Measurements from ENCODE around the gene CLEC16A.

The CLEC16A gene

DNA sequence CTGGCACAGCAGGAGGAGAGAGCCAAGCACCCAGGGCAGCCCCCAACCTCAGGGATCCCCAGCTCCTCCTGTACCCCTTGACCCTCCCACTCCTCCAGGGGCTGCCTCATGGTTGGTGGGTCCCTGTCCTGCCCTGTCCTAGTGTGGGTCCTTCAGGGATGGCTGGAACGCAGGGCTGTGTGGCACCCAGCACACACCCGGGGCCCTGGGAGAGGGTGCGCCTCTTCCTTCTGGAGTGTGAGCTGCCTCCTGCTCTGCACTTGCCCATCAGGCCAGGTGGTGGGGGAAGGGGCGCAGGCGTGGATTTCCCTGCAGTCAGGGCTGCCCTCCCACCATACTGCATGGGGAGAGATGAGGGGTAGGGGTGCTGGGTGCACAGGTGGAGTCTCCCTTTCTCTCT lies 269.0 kb downstream of the CLEC16A start:
- H3K36me3 ChIP-seq (ENCODE audit: insufficient read depth) = no peaks in the 10 kb centered on the region
- no peak overlapping the region for H3K27ac ChIP-seq
- H3K4me2 ChIP-seq = no peak overlapping the region
- H3K27me3 ChIP-seq (ENCODE audit: insufficient read depth, low read depth) = no peaks in the 10 kb centered on the region; the same call in 1 of the 2 replicates
- no peak overlapping the region for H2AFZ ChIP-seq (ENCODE audit: low read depth)
- H3K4me3 ChIP-seq (IDR thresholded peaks at IDR 0.05; ENCODE audit: insufficient read depth, low read depth, low read length) = no peak overlapping the region
- TF ChIP-seq, protein P1, sequence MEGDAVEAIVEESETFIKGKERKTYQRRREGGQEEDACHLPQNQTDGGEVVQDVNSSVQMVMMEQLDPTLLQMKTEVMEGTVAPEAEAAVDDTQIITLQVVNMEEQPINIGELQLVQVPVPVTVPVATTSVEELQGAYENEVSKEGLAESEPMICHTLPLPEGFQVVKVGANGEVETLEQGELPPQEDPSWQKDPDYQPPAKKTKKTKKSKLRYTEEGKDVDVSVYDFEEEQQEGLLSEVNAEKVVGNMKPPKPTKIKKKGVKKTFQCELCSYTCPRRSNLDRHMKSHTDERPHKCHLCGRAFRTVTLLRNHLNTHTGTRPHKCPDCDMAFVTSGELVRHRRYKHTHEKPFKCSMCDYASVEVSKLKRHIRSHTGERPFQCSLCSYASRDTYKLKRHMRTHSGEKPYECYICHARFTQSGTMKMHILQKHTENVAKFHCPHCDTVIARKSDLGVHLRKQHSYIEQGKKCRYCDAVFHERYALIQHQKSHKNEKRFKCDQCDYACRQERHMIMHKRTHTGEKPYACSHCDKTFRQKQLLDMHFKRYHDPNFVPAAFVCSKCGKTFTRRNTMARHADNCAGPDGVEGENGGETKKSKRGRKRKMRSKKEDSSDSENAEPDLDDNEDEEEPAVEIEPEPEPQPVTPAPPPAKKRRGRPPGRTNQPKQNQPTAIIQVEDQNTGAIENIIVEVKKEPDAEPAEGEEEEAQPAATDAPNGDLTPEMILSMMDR (conservative IDR thresholded peaks at IDR 0.05; ENCODE audit: low read depth, low read length) = no peak
- no peak overlapping the region for H3K9ac ChIP-seq
- H3K79me2 ChIP-seq (ENCODE audit: insufficient read depth, low read depth) = no peaks in the 10 kb centered on the region
- no peaks in the 10 kb centered on the region for H3K4me1 ChIP-seq (ENCODE audit: low read depth, poor library complexity, severe bottlenecking)
- no peaks in the 10 kb centered on the region for H4K20me1 ChIP-seq (ENCODE audit: insufficient read depth)

DNA sequence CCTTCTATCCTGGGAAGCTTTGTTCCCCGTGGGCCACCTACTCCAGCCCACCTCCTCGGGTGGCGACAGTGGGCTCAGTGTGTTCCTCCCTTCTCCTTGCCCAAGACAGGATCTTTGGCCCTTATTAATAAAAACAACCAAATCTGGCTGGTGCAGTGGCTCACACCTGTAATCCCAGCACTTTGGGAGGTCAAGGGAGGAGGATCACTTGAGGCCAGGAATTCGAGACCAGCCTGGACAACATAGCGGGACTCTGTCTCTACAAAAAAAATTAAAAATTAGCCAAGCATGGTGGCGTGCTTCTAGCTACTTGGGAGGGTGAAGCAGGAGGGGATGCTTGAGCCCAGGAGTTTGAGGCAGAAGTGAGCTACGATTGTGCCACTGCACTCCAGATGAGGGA lies 269.4 kb downstream of the CLEC16A start:
- Histone ChIP-seq H3K36me3 (ENCODE audit: insufficient read depth) (no peaks in the 10 kb centered on the region), H3K27ac (no peak overlapping the region), H3K79me2 (ENCODE audit: insufficient read depth, low read depth) (no peaks in the 10 kb centered on the region), H3K4me2 (no peak overlapping the region), H4K20me1 (ENCODE audit: insufficient read depth) (no peaks in the 10 kb centered on the region), H3K4me1 (ENCODE audit: low read depth, poor library complexity, severe bottlenecking) (no peaks in the 10 kb centered on the region), H3K9ac (no peak overlapping the region), H3K27me3 (ENCODE audit: insufficient read depth, low read depth) (no peaks in the 10 kb centered on the region; the same call in 1 of the 2 replicates), H2AFZ (ENCODE audit: low read depth) (no peak overlapping the region), H3K4me3 (IDR thresholded peaks at IDR 0.05; ENCODE audit: insufficient read depth, low read depth, low read length) (no peak overlapping the region)
- TF ChIP-seq, protein P1 (conservative IDR thresholded peaks at IDR 0.05; ENCODE audit: low read depth, low read length) = no peak

DNA sequence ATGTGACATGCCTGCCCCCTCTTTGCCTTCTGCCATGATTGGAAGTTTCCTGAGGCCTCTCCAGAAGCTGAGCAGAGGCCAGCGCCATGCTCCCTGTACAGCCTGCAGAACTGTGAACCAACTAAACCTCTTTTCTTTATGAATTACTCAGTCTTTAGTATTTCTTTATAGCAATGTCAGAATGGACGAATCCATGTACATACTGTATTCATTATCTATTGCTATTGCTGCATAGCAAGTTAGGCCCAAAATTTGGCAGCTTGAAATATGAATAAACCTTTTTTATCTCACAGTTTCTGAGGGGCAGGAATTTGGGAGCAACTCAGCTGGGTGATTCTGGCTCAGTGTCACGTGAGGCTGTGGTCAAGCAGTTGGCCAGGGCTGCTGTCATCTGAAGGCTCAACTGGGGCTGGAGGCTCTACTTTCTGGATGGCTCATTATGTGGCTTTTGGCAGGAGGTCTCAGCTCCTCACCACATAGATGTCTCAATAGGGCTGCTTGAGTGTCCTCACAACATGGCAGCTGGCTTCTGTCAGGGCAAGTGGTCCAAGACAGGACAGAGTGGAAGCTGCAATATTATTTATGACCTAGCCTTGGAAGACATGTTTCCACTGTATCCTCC lies 271.7 kb downstream of the CLEC16A start:
- Histone ChIP-seq H3K4me2 (no peak overlapping the region), H3K4me1 (ENCODE audit: low read depth, poor library complexity, severe bottlenecking) (no peaks in the 10 kb centered on the region), H3K9ac (no peak overlapping the region), H3K4me3 (IDR thresholded peaks at IDR 0.05; ENCODE audit: insufficient read depth, low read depth, low read length) (no peak overlapping the region), H4K20me1 (ENCODE audit: insufficient read depth) (no peaks in the 10 kb centered on the region), H2AFZ (ENCODE audit: low read depth) (no peak overlapping the region), H3K36me3 (ENCODE audit: insufficient read depth) (no peaks in the 10 kb centered on the region), H3K27me3 (ENCODE audit: insufficient read depth, low read depth) (no peaks in the 10 kb centered on the region; the same call in 1 of the 2 replicates), H3K79me2 (ENCODE audit: insufficient read depth, low read depth) (no peaks in the 10 kb centered on the region), H3K27ac (no peak overlapping the region)
- TF ChIP-seq, protein P1 (conservative IDR thresholded peaks at IDR 0.05; ENCODE audit: low read depth, low read length) = no peak

DNA sequence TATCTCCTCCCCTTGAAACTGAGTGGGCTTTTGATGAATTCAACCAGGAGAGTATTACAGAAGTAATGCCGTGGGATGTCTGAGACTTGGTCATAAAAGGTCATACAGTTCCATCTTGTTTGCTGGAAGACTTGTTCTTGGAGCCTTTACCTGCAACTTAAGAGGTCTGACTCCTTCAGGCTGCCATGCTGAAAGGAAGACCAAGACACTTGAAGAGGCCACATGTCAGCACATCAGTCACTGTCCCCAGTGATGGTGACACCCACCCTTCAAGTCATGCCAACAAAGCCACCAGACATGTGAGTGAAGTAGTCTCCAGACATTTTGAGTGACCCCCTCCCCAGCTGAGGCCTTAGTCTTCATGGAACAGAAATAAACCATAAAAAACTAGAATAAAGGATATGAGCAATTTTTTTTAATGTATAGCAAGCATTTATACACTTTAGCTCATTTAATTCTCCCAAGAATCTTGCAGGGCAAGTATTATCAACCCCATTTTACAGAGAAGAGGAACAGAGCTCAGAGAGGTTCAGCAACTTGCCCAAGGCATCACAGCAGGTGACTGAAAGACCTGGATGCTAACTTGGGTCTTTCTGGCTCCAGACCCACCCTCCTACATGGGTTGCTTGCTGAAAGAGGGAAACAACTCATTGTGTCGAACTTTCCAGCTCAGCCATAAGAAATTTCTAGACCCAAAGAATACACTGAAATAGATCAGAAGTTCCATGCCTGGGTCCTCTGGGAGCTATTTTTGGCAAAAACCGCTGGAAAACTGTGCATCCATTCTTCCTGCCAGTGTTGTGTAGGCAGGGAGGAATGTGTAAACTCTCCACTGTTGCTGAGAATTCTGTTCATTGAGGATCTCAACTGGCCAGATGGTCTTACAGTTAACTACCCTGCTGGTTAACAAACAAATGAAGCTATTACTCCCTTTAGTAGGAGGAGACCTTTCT lies 273.6 kb downstream of the CLEC16A start:
- Histone ChIP-seq H3K4me3 (IDR thresholded peaks at IDR 0.05; ENCODE audit: insufficient read depth, low read depth, low read length) (no peak overlapping the region), H4K20me1 (ENCODE audit: insufficient read depth) (no peaks in the 10 kb centered on the region), H3K36me3 (ENCODE audit: insufficient read depth) (no peaks in the 10 kb centered on the region), H2AFZ (ENCODE audit: low read depth) (no peak overlapping the region), H3K4me2 (no peak overlapping the region), H3K9ac (no peak overlapping the region), H3K27me3 (ENCODE audit: insufficient read depth, low read depth) (no peaks in the 10 kb centered on the region), H3K4me1 (ENCODE audit: low read depth, poor library complexity, severe bottlenecking) (no peaks in the 10 kb centered on the region), H3K79me2 (ENCODE audit: insufficient read depth, low read depth) (no peaks in the 10 kb centered on the region), H3K27ac (no peak overlapping the region)
- TF ChIP-seq, protein P1 (conservative IDR thresholded peaks at IDR 0.05; ENCODE audit: low read depth, low read length) = no peak
